PFSK-1 (cell line): Measurements from ENCODE around the gene HDAC11.

Source experiments
- FOXP2 ChIP-seq: optimal IDR thresholded peaks from 2 replicates; pipeline ENCODE3; 2011; ENCODE audit warnings: borderline replicate concordance, control low read depth, inconsistent platforms; ENCODE audit not compliant: insufficient read depth; ENCODE audit errors: extremely low read length, extremely low read depth
- POLR2AphosphoS5 ChIP-seq: IDR thresholded peaks from 2 replicates; pipeline ENCODE4 v1.6.1; 2012; ENCODE audit warnings: low read depth, mild to moderate bottlenecking, control low read depth, low read length, moderate library complexity
- SIN3A ChIP-seq: IDR thresholded peaks from 2 replicates; pipeline ENCODE4 v1.6.1; 2012; ENCODE audit warnings: mild to moderate bottlenecking, low read length, moderate library complexity, borderline replicate concordance; ENCODE audit not compliant: insufficient read depth
- TAF1 ChIP-seq: IDR thresholded peaks from 2 replicates; pipeline ENCODE4 v1.6.1; 2012; ENCODE audit warnings: low read length, control low read depth, borderline replicate concordance; ENCODE audit not compliant: insufficient read depth
- TF ChIP-seq, protein P1 (sequence below), 2 experiments: IDR thresholded peaks; 2 replicates each; pipeline versions ENCODE4 v1.6.1 to v1.8.0; 2011 to 2012; ENCODE audit warnings: low read depth in 2 of 2, low read length in 2 of 2, control low read depth in 1 of 2, inconsistent platforms in 1 of 2, mild to moderate bottlenecking in 1 of 2, moderate library complexity in 1 of 2; ENCODE audit not compliant: insufficient read depth in 1 of 2

HDAC11 gene

DNA sequence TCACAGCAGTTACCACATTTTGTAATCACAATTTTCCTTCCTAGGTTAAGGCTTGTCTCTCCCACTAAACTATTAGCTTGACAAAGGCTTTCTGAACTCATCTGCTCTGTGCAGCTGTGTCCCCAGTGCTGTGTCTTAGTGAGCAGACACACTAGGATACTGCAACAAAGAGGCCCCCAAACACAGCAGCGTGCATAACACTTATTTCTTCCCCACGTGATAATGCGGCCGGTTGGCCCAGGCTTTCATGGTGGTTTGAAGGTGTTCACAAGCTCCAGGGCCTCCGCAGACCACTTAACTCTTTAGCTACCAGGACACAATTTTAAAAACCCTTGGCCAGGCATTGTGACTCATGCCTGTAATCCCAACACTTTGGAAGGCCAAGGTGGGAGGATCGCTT is 2.2 kb upstream of the HDAC11 start:
- TF ChIP-seq, protein P1, sequence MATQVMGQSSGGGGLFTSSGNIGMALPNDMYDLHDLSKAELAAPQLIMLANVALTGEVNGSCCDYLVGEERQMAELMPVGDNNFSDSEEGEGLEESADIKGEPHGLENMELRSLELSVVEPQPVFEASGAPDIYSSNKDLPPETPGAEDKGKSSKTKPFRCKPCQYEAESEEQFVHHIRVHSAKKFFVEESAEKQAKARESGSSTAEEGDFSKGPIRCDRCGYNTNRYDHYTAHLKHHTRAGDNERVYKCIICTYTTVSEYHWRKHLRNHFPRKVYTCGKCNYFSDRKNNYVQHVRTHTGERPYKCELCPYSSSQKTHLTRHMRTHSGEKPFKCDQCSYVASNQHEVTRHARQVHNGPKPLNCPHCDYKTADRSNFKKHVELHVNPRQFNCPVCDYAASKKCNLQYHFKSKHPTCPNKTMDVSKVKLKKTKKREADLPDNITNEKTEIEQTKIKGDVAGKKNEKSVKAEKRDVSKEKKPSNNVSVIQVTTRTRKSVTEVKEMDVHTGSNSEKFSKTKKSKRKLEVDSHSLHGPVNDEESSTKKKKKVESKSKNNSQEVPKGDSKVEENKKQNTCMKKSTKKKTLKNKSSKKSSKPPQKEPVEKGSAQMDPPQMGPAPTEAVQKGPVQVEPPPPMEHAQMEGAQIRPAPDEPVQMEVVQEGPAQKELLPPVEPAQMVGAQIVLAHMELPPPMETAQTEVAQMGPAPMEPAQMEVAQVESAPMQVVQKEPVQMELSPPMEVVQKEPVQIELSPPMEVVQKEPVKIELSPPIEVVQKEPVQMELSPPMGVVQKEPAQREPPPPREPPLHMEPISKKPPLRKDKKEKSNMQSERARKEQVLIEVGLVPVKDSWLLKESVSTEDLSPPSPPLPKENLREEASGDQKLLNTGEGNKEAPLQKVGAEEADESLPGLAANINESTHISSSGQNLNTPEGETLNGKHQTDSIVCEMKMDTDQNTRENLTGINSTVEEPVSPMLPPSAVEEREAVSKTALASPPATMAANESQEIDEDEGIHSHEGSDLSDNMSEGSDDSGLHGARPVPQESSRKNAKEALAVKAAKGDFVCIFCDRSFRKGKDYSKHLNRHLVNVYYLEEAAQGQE (IDR thresholded peaks at IDR 0.05; ENCODE audit: insufficient read depth in 1 of 2, low read depth in 2 of 2, low read length in 2 of 2), result no peak
- TF ChIP-seq FOXP2 (no peak), TAF1 (no peak), POLR2AphosphoS5 (no peak), SIN3A (no peak)

DNA sequence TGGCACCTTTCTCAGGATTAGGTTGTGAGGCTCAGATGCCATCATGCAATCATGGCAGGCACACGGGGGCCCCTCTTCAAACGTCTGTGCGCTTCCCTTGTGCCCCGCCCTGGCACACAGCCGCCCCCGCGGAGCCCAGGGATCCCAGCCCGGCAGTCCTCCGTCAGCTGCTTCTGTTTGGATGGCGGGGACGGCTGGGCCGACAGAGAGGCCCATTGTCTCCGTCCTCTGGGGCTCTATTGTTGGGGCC is 849 bp upstream of the HDAC11 start:
- TF ChIP-seq, protein P1 (IDR thresholded peaks at IDR 0.05; ENCODE audit: insufficient read depth in 1 of 2, low read depth in 2 of 2, low read length in 2 of 2), result no peak
- TF ChIP-seq POLR2AphosphoS5 (no peak), FOXP2 (no peak), SIN3A (no peak), TAF1 (no peak)

DNA sequence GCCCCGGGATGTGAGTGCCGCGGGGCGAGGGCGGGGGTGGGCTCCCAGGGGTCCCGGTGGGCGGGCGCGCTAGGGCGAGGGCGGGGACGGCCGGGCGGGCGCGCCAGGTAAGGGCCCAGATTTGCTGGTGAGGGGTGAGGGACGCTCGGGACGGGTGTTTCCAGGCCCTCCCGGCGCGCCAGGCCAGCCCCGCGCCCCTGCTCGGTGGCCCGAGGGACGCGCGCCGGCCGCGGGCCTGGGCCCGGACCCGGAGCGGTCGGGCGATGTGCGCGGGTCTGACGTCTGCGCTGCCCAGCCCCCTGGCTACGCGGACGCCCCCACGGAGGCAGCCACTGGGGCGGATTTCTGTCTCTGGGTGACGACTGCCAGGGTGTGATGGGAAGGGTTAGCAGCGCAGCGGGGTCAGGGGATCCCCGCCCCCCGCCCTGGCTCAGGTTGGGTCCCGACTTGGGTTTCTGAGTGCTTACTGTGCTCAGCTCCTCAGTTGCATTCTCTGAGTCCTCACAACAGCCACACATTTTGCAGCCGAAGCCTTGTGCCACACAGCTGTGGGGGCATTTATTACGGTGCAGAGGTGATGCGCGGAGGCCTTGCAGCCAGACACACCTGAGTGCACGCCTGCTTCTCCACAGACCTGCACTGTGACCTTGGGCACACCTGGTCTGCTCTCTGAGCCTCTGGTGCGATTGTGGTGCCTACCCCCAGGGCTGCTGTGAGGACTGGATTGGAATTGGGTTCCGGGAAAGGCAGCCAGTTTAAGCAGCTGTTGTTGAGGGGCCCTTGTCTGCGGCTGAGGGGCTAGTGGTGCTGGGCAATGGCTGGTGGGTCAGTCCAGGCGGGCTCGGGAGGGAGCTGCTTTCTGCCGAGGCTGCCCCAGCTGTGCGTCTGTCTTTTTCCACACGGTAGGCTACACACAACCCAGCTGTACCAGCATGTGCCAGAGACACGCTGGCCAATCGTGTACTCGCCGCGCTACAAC is 523 bp downstream of the HDAC11 start:
- TF ChIP-seq POLR2AphosphoS5 (no peak), TAF1 (no peak), FOXP2 (no peak), SIN3A (no peak)
- TF ChIP-seq, protein P1 (IDR thresholded peaks at IDR 0.05; ENCODE audit: insufficient read depth in 1 of 2, low read depth in 2 of 2, low read length in 2 of 2), result no peak

DNA sequence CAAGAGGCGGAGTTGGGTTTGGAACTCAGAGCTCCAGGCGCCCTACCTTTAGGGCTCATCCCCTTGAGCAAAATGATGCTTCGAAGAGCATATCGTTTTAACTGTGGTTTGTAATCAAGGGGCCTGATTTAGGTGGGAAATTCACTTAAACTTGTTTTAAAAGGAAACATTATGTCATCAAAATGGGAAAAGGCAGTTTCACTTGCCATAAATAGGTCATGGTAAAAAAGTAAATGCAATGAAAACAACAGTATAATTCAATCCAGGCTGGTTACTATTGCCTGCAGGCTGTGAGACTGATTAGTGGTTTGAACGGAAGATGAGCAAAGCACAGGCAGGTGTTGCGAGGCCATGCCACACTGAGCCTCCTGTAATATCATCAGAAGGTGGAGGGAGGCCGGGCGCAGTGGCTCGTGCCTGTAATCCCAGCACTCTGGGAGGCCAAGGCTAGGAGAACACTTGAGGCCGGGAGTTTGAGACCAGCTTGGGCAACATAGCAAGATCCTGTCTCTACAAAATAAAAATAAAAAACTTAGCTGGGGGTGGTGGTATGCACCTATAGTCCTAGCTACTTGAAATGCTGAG is 2.1 kb downstream of the HDAC11 start:
- no peak for TF ChIP-seq POLR2AphosphoS5
- no peak for TF ChIP-seq SIN3A
- no peak for TF ChIP-seq FOXP2
- no peak for TF ChIP-seq TAF1
- TF ChIP-seq, protein P1 (IDR thresholded peaks at IDR 0.05; ENCODE audit: insufficient read depth in 1 of 2, low read depth in 2 of 2, low read length in 2 of 2), result no peak
